Measurements from ENCODE around the gene HOXA3. TPM values are rescaled to one million over a fixed set of nuclear protein-coding genes. Genes with fewer than 3 reads are reported as not detected.

Gene HOXA3
- total RNA-seq, 2 experiments from 2014 or later = not detected

DNA sequence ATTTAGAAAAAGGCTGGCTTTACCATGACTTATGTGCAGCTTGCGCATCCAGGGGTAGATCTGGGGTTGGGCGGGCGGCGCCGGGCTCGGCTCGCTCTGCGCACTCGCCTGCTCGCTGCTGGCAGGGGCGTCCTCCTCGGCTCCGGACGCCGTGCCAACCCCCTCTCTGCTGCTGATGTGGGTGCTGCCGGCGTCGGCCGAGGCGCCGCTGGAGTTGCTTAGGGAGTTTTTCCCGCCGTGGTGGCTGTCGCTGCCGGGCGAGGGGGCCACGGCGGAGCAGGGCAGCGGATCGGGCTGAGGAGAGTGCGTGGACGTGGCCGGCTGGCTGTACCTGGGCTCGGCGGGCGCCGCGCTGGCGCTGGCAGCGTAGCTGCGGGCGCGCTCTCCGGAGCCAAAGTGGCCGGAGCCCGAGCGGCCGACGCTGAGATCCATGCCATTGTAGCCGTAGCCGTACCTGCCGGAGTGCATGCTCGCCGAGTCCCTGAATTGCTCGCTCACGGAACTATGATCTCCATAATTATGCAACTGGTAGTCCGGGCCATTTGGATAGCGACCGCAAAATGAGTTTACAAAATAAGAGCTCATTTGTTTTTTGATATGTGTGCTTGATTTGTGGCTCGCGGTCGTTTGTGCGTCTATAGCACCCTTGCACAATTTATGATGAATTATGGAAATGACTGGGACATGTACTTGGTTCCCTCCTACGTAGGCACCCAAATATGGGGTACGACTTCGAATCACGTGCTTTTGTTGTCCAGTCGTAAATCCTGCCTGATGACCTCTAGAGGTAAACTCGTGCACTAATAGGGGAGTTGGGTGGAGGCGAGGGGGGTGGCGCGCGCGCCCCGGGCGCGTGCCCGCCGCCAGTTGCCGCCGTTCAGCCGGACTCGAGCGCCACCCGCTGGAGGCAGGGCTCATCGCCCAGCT is 9.1 kb downstream of the HOXA3 start, which contains the start of gene HOXA5:
Gene HOXA5 (minus strand): TSS at position 659 of the 927 bp plus-strand sequence. CDS start 74 bp downstream, at position 585.
- DNase-seq (no peak), ATAC-seq (no peak)
- H3K36me3 Mint-ChIP-seq (ENCODE audit: low read depth) = no peaks in the 10 kb centered on the region
- POLR2A ChIA-PET = interaction anchor here (1.1 kb wide), 1 partner anchor 11 kb away, joined by 3 read pairs; no protein-coding TSS in a partner anchor
- H3K4me3 Mint-ChIP-seq = peak within 1 kb of the TSS; percentile 17
- H3K4me1 Mint-ChIP-seq (ENCODE audit: low read depth) = peaks cover 3% of the 10 kb centered on the region
- peaks cover 32% of the 10 kb centered on the region for H3K27me3 Mint-ChIP-seq
- intact Hi-C loops (cut with micrococcal nuclease) = no loop called here
- CTCF ChIA-PET = interaction anchor here (1.2 to 2.1 kb wide), 4 partner anchors 12 to 461 kb away, joined by 3 to 6 read pairs (median 4); partner anchors contain the start of gene HOXA4
- H3K27ac Mint-ChIP-seq = no peak within 1 kb of the TSS
- H3K9me3 Mint-ChIP-seq = no peaks in the 10 kb centered on the region
- TF ChIP-seq, protein P1, sequence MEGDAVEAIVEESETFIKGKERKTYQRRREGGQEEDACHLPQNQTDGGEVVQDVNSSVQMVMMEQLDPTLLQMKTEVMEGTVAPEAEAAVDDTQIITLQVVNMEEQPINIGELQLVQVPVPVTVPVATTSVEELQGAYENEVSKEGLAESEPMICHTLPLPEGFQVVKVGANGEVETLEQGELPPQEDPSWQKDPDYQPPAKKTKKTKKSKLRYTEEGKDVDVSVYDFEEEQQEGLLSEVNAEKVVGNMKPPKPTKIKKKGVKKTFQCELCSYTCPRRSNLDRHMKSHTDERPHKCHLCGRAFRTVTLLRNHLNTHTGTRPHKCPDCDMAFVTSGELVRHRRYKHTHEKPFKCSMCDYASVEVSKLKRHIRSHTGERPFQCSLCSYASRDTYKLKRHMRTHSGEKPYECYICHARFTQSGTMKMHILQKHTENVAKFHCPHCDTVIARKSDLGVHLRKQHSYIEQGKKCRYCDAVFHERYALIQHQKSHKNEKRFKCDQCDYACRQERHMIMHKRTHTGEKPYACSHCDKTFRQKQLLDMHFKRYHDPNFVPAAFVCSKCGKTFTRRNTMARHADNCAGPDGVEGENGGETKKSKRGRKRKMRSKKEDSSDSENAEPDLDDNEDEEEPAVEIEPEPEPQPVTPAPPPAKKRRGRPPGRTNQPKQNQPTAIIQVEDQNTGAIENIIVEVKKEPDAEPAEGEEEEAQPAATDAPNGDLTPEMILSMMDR (IDR thresholded peaks at IDR 0.05) = peak; percentile 35

DNA sequence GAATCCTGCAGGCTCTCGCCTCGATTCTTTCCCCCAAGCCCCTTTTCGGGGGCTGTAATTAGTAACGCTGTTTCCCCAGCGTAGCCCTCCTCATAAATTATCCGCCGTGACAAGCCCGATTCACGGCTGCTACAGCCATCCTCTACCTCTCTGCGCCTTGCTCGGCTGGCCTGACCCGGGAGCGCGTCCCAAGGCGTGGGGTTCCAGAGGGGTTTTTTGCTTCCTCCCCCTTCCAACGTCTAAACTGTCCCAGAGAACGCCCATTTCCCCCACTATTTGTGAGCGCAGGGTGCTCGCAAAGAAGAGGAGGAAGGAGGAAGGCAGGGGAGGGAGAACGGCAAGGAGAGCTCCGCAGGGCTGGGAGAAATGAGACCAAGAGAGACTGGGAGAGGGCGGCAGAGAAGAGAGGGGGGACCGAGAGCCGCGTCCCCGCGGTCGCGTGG is 9.8 kb downstream of the HOXA3 start:
- POLR2A ChIA-PET = no interaction called here
- Mint-ChIP-seq H3K4me3 (peak overlapping the region; percentile 17), H3K27me3 (peaks cover 33% of the 10 kb centered on the region), H3K4me1 (ENCODE audit: low read depth) (no peaks in the 10 kb centered on the region), H3K9me3 (no peaks in the 10 kb centered on the region), H3K27ac (no peak overlapping the region), H3K36me3 (ENCODE audit: low read depth) (no peaks in the 10 kb centered on the region)
- intact Hi-C loops (cut with micrococcal nuclease) = no loop called here
- ATAC-seq = no peak
- CTCF ChIA-PET = interaction anchor here (2.1 kb wide), 1 partner anchor 12 kb away, joined by 5 read pairs; the partner anchor contains the start of gene HOXA4
- TF ChIP-seq, protein P1 (IDR thresholded peaks at IDR 0.05) = no peak
- DNase-seq = no peak

- no peak overlapping the region for H3K4me3 Mint-ChIP-seq
- TF ChIP-seq, protein P1 (IDR thresholded peaks at IDR 0.05) = no peak
- POLR2A ChIA-PET = no interaction called here
- H3K9me3 Mint-ChIP-seq = no peaks in the 10 kb centered on the region
- H3K36me3 Mint-ChIP-seq (ENCODE audit: low read depth) = no peaks in the 10 kb centered on the region
- DNase-seq (no peak), ATAC-seq (no peak)
- intact Hi-C loops (cut with micrococcal nuclease) = no loop called here
- no peak overlapping the region for H3K27ac Mint-ChIP-seq
- CTCF ChIA-PET = interaction anchor here (1.4 to 2.1 kb wide), 3 partner anchors 8 to 11 kb away, joined by 3 to 6 read pairs (median 5); partner anchors contain the start of gene HOXA4
- H3K4me1 Mint-ChIP-seq (ENCODE audit: low read depth) = no peaks in the 10 kb centered on the region
- peaks cover 32% of the 10 kb centered on the region for H3K27me3 Mint-ChIP-seq
Measured at GRCh38 chr7:27141923-27142579, 10.3 kb downstream of the HOXA3 start.

DNA sequence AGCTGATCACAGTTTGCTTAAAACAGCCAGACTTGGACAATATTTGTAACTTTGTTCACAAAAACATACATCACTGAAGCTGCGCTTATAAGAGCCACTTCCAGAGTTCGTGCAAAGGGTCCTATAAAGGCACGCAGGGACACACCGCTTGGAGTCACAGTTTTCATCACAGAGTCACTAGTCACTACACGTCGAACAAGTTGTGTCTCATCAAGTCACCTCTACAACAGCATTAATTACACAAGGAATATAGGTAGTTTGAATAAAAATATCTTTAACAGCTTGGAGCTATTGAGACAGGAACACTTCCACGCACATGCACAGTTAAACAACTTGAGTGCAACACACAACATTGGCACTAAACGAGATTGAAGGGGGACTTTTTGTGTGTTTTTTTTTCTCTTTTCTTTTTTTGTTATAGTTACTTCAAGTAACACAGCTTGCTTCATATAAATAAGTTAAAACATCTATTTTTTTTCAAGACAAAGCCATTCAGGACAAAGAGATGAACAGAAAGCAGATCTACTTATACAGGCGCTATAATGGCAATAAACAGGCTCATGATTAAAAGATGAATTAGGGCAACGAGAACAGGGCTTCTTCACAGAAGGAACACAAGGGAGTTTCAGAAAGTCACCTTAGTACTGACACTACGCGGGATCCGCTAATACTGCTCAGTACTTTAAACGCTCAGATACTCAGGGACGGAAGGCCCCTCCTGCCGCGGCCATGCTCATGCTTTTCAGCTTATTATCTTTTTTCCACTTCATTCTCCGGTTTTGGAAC is 11.1 kb downstream of the HOXA3 start:
- POLR2A ChIA-PET = interaction anchor here (0.7 kb wide), 1 partner anchor 52 kb away, joined by 3 read pairs; no protein-coding TSS in a partner anchor
- no peaks in the 10 kb centered on the region for H3K9me3 Mint-ChIP-seq
- peaks cover 26% of the 10 kb centered on the region for H3K27me3 Mint-ChIP-seq
- no peak overlapping the region for H3K27ac Mint-ChIP-seq
- intact Hi-C loops (cut with micrococcal nuclease) = no loop called here
- DNase-seq = no peak
- CTCF ChIA-PET = interaction anchor here (0.9 to 1.7 kb wide), 3 partner anchors 9 to 20 kb away, joined by 3 to 6 read pairs (median 3); no protein-coding TSS in a partner anchor
- no peak overlapping the region for H3K4me3 Mint-ChIP-seq
- TF ChIP-seq, protein P1 (IDR thresholded peaks at IDR 0.05) = no peak
- no peaks in the 10 kb centered on the region for H3K36me3 Mint-ChIP-seq (ENCODE audit: low read depth)
- H3K4me1 Mint-ChIP-seq (ENCODE audit: low read depth) = no peaks in the 10 kb centered on the region
- no peak for ATAC-seq
